ENCODE results near the gene TARS3.

Gene TARS3

DNA sequence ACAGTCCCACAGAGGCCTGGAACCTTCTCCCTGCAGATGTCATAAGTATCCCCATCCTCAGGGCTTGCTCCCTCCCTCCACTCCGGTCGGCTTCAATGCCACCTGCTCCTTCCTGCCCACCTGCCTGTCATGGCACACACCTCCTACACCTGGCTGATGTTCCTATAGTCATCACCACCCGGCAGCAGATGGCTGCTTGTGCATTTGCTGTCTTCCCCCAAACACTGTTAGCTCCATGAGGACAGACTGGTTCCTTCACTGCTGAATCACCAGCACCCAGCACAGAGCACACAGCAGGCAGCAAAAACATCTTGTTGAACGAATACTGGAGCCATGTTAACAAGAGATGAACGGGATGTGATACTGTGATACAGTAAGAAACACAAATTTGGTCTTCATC lies 14.8 kb downstream of the TARS3 start:
- Histone ChIP-seq H3K4me3 (no peak overlapping the region), H3K27ac (no peak overlapping the region)

DNA sequence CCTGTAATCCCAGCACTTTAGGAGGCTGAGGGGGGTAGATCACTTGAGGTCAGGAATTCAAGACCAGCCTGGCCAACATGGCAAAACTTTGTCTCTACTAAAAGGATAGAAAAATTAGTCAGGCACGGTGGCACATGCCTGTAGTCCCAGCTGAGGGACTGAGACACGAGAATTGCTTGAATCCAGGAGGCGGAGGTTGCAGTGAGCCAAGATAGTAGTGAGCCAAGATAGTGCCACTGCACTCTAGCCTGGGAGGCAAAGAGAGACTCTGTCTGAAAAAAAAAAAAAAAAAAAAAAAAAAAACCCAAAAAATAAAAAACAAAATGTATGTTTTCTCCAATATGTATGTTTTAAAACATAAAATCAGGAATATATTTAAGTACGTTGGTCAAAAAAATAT lies 16.3 kb downstream of the TARS3 start:
- no peak overlapping the region for H3K4me3 ChIP-seq
- H3K27ac ChIP-seq = no peak overlapping the region

DNA sequence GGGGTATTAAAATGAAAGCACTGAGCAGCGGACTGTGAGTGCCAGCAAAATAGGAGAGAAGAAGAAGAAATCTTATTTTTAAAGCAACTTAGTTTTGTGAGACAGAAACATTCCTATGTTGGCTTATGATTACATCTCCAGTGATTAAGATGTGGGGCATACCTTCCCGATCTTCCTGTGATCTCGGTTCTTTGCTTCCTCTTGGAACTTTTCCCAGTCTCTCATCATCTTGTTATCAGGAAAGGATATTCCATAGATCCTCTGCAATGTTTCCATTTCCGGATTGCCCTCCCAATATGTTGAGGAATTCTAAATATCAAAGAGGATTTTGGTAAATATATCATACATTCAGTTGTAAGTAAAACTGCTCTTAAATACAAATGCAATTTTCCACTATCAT lies 22.2 kb downstream of the TARS3 start:
- Histone ChIP-seq H3K27ac (no peak overlapping the region), H3K4me3 (no peak overlapping the region)

DNA sequence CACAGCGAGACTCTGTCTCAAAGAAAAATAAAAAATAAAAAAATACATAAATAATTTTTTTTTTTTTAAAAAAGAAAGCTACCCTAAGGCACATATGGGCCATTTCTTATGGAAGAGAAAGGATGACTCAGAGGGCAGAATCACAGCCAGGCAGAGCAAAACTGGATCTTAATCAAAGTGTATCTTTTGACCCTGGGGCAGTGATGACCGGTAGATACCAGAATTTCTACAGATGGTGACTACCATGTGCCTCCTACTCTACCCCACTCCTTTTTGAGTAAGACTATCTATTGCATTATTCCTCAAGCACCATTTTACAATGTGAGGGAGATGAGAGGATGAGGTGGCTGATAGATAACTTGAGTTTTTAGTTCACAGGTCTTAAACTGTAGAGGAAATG lies 26.0 kb downstream of the TARS3 start:
- Histone ChIP-seq H3K27ac (no peak overlapping the region), H3K4me3 (no peak overlapping the region)

DNA sequence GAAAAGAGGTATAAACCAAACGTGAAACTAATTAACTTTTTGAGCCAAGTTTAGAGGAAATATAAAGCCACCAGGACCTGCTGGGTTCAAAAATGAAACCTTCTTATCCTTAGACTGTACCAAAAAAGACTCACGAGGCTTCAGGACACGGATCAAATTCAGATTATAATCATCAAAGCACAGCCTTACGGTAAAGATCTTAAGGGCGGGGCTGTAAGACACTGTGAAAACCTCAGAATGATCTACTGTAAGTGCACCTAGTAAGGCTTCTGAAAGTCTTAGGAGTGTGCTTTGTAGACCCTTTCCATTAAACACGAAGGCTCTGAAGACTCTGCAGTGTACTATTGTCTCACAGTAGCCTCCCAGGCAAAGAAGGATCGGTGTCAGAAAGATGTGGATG lies 26.8 kb downstream of the TARS3 start:
- H3K4me3 ChIP-seq = no peak overlapping the region
- H3K27ac ChIP-seq = no peak overlapping the region

DNA sequence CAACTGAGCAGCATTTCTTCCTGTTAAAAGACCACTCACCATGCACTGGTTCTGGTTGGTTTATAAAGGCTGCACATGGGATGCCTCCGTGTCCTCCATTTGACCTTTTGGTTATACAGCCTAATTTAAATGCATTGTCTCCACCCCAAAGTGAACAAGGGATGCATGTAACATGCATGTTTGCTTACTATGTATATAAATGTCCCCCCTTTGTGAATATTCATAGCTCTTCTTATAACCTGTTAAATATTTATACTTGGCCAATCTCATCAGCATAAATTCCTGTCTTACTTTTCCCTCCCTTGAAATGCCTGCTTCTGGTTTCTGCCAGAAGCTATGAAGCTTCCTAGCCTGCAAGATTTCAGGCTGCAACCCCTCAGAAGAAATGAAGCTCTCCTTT lies 27.4 kb downstream of the TARS3 start:
- H3K27ac ChIP-seq = no peak overlapping the region
- no peak overlapping the region for H3K4me3 ChIP-seq

DNA sequence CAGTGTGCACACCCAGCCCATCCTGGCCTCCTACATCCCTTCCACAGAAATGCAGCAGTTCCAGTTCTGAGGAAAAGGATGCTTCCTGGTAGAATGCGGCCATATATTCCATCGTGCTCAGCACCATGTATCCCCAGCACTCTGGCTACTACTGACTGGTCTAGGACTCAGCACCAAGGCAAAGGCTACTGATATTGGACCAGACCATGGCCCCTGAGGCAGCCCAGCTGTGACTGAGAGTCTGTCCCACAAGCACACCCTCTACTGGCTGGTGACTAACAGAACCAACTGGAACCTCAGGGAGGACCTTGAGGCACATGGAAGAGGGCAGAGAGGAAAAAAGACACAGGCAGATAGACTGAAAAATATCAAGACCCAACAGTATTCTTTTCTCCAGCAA lies 30.0 kb downstream of the TARS3 start:
- H3K27ac ChIP-seq = no peak overlapping the region

DNA sequence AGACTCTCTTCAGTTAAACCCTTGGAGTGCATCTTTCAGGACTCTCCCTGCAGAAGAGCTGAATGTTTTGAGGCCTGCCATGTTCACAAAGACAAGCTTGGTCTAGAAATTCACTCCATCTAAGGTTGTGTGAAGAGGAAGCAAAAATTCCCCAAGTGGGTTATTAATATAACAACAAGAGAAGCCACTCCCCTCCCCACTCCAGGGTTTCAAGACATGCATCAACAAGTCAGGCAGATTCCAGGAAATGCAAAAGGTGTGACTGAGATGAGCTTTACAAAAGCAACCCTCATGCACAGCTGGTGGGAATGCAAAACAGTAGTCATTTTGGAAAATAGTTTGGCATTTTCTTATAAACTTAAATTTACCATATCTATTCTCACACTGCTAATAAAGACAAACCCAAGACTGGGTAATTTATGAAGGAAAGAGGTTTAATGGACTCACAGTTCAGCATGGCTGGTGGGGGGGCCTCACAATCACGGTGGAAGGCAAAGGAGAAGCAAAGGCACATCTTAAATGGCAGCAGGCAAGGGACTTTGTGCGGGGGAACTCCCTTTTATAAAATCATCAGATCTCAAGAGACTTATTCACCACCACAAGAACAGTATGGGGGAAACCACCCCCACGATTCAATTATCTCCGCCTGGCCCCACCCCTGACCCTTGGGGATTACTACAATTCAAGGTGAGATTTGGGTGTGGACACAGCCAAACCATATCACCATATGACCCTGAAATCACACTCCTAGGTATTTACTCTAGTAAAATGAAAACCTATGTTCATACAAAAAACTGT lies 31.3 kb downstream of the TARS3 start:
- Histone ChIP-seq H3K4me3 (no peak overlapping the region), H3K27ac (peak overlapping the region in 11 of 21 experiments; percentile 16 to 67 (median 38))

More for the DNA sequence above, 30.0 kb downstream of the TARS3 start:
- no peak overlapping the region for H3K4me3 ChIP-seq

DNA sequence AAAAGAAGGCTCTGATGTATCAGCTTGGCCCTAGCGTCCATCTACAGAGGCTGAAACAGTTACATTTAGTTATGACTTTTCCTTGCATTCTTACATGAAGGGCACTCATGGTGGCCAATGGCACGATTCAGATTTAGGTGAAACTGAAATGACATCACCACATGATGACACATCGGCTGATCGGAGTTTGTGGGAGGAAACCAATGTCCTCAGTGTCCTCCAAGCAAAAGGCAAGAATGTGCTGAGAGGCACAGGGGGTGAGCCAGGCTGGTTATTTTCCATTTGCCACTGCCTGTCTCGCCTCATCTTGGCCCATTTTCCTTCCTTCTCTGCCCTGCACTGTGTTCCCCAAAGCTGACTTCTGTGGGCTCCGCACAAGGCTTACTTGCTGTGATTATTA lies 34.4 kb downstream of the TARS3 start:
- Histone ChIP-seq H3K27ac (no peak overlapping the region), H3K4me3 (no peak overlapping the region)

DNA sequence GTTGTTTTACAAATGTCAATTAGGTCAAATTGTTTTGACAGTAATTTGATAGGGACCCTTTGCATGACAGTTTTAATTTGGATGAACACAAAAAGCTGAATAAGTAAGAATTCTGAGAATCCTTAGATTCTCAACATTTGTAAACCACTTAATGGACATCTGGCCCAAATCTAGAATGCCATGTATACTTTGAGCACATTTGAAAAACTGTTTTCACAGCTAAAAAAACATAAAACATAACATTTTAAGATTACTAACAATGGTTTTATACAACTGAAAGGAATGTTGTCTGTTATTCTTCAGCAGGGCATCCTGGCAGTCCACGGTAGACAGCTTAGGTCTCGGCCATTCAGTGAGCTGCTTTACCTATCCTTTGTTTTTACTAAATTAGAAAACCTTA lies 37.6 kb downstream of the TARS3 start:
- H3K27ac ChIP-seq = no peak overlapping the region
- H3K4me3 ChIP-seq = no peak overlapping the region

DNA sequence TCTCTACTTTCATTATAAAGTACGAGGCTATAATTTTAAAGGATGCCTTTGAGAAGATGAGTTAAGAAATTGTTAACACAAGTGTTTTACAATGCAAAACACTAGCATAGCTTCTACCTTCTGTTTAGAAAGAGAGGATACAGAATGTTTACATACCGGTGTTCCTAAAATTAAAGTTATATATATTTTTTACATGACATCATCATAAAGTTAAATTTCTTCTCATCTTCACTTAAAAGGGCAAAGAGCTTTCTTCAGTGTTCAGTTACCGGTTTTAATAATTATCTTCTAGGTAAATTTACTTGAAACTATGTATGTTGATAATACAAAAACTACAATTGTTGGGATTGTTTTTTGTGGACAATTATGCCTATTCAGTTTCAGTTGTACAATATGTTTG lies 39.4 kb downstream of the TARS3 start:
- Histone ChIP-seq H3K4me3 (no peak overlapping the region), H3K27ac (no peak overlapping the region)

DNA sequence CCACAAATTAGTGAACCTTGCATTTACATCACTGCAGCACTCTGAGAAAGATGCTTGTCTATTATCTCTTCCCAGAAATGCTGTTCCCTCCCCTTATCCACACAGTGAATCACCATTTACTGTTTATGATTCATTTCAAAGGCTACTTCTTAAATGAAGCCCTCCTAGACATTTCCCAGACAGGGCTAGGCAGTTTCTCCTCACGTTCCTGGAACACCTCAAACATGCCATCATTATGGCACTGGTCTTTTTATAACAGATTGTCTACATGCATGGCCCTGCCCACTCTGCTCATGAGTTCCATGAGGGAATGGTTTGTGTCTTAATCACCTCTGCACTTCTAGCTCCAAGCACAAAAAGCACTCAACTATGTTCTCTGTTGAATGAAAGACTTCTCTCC lies 39.9 kb downstream of the TARS3 start:
- Histone ChIP-seq H3K27ac (no peak overlapping the region), H3K4me3 (no peak overlapping the region)

DNA sequence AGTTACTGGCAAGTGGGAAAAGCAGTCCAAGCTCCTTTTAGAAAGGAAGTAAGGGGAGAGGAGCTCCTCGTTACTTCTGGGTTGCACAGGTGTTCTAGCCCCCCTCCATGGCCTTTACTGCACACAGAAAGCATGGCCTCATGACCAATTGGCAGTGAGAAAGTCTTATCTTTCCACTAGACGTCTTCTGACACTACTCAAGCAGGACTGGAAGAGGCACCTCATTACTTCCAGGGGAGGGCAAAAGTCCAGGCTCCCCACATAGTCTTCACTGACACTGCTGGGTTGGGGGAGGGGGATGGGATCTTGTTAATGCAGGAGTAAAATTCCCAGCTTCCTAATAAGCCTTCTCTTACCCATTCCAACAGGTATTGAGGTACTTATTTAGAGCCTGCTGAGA lies 44.5 kb downstream of the TARS3 start:
- Histone ChIP-seq H3K4me3 (no peak overlapping the region), H3K27ac (no peak overlapping the region)

DNA sequence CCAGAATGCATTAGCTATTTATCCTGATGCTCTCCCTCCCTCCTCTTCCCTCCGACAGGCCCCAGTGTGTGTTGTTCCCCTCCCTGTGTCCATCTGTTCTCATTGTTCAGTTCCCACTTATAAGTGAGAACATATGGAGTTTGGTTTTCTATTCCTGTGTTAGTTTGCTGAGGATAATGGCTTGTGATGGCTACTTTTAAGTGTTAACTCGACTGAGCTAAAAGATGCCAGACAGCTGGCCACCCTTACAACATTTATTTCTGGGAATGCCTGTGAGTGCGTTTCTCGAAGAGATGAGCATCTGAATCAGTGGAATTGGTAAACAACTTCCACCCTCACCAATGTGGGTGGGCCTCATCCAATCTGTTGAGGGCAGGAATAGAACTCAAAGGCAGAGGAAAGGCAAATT lies 47.3 kb downstream of the TARS3 start:
- peak overlapping the region in 5 of 21 experiments; percentile 24 to 64 (median 54) for H3K27ac ChIP-seq
- H3K4me3 ChIP-seq = no peak overlapping the region

DNA sequence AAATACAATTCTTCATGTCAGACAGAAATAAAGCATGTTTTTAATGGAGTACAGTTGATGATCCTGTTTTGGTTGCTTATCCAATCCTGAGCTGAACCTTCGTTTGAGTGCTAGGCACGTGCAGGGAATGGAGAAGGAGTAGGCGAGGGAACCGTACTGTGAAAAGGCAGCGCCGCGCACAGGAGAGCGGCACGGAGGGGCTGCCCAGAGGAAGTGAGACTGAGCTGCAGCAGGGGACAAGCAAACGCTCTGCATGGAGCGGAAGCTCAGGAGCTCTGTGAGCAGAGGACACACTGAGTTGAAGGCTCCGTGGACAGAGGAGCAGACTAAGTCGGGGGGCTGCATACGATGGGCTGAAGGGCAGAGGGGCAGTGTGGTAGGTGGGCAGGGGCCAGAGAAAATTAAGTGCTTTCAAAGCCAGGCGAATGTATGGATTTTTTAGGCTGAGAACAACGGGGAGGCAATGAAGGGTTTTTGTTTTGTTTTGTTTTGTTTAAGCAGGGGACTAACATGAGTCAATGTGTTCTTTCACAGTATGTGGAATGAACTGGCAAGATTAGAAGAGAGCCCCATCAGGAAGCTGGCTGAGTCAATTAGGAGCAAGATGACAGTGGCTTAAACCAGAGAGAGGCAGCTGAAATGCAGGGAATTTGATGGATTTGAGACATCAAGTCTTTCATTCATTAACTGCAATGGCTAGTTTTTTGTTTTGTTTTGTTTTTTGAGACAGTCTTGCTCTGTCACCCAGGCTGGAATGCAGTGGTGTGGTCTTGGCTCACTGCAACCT lies 48.3 kb downstream of the TARS3 start:
- Histone ChIP-seq H3K4me3 (no peak overlapping the region), H3K27ac (peak overlapping the region in 8 of 21 experiments; percentile 5 to 62 (median 50))

DNA sequence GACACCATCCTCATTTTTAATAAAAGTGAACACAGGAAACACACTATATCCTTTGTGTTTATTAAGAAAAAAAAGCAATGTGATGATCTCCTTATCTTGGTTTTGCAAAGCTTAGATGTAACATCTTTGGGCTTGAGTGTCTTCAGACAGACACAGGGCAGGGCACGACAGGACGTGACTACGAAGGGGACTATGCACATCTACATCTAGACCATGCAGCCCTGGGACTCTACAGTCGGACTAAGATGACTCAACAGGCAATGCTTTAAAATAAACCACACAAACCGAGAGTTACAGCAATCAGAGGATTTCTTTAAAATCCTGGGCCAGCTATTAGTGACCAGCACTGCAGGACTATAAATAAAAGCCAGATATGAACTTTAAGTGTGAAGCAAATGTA lies 49.3 kb downstream of the TARS3 start:
- Histone ChIP-seq H3K4me3 (no peak overlapping the region), H3K27ac (no peak overlapping the region)

DNA sequence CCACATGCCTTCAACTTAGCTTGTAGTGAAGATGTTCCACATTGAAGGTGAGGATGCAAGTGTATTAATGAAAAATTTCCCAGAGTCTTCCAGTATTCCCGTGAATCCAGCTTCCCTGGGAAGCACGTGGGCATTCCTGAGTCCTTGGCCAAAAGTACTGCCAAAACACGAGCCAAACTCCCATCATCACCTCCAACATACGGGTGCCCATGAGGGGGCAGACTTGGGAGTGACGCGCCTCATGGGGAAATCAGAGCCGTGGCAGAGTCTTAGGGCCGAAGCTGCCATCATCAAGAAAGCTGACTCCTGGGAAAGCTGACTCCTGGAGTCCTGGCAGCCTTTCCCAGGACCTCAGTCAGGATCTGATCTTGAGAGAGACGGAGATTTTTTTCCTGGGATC lies 52.0 kb downstream of the TARS3 start:
- Histone ChIP-seq H3K4me3 (no peak overlapping the region), H3K27ac (peak overlapping the region in 2 of 21 experiments; percentile 18 to 32)

DNA sequence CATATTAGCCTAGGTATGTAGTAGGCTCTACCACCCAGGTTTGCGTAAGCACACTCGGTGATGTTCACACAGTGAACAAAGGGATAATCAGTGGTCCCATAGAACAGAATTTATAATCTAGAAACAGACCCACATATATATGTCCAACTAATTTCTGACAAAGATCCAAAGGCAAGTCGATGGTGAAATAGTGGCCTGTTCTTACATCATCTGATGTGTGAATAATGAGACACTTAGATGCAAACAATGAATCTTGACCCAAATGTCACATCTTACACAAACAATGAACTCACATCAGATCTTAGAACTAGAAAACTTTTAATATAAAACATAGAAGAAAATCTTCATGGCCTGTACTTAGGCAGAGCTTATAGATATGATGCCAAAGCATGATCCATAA lies 54.5 kb downstream of the TARS3 start:
- Histone ChIP-seq H3K27ac (no peak overlapping the region), H3K4me3 (no peak overlapping the region)

DNA sequence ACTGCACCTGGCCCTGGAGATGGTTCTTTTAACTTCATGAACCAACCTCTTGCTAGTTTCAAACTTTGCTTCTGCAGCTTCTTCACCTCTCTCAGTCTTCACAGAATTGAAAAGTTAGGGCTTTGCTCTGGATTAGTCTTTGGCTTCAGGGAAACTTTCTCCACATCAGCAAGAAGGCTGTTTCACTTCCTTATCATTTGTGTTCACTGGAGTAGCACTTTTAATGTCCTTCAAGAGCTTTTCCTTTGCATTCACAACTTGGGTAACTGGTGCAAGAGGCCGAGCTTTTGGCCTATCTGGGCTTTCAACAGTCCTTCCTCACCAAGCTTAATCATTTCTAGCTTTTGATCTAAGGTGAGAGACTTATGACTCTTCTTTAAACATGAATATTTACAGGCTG lies 56.4 kb downstream of the TARS3 start:
- Histone ChIP-seq H3K27ac (no peak overlapping the region), H3K4me3 (no peak overlapping the region)

DNA sequence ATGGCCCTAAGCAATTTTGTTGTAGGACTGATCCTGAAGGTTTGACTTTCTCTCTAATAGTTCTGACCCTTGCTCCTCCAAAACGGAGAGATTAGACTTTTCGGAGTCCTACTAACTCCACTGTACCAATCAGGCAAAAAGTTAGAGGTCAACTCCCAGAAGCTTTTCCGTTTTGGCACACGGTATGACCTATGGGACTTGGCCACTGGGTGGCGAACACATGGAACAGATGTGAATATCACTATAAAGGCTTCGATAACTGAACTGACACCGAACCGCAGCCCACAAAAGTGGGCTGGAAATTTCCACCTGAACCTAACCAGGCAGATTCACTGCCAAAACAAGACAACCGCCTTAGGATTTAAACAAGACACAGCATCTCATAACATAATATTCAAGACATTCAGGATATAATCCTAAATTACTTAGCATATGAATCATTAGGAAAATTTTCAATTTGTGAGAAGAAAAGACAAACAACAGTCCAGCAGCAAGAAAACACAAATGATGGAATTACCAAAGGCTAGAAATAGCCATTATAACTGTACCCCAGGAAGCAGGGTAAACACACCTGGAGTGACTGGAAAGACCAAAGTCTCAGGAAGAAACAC lies 59.9 kb downstream of the TARS3 start:
- no peak overlapping the region for H3K27ac ChIP-seq
- H3K4me3 ChIP-seq = no peak overlapping the region

DNA sequence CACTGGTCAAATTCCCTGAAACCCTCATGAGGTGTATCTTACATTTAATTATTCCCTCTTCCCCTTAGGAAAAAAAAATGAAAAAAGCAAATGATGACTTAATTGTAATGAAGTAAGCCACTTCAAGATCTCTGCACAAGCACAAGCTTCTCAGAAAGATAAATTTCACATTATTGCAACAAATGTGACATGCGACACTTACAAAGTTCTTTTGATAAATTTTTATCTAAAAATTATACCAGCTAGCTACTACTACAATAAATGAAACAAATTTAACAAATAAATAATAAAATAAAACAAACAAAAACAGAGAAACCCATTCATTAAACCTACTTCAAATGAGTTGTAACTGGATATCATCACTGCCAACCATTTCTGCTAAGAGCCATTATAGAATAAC lies 62.1 kb downstream of the TARS3 start:
- Histone ChIP-seq H3K27ac (no peak overlapping the region), H3K4me3 (no peak overlapping the region)

Measured in skin epidermis (tissue), 12 donors.